ELF-1 (cell line): Measurements from ENCODE around the gene P3H3.
"Not testable (repeated sequence)": the region's sequence is repeated elsewhere in the genome, so short reads cannot be mapped to it uniquely, and the experiment has no call there.

ENCODE experiments used
- DNase-seq: peaks from one replicate; pipeline ENCODE4 v3.0.0-alpha.2; 2016; ENCODE audit warnings: low read depth, low spot score

The P3H3 gene

DNA sequence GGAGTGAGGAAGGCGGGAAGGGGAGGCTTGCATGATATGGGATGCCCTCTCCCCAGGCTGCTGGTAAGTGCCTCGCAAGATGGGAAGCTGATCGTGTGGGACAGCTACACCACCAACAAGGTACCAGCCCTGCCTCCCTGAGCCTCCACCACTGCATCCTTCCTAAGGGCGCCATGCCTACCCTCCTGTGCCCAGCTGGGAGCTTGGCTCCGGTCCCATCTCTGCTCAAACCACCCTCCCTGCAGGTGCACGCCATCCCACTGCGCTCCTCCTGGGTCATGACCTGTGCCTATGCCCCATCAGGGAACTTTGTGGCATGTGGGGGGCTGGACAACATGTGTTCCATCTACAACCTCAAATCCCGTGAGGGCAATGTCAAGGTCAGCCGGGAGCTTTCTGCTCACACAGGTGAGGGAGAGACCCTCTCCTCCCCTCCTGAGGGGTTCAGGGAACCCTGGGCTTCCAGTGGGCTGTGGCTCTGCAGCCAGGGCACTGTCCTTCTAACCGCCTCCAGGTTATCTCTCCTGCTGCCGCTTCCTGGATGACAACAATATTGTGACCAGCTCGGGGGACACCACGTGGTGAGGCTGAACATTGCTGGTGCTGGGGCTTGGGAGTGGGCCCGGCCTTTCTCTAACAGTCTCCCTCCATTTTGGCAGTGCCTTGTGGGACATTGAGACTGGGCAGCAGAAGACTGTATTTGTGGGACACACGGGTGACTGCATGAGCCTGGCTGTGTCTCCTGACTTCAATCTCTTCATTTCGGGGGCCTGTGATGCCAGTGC is 15.1 kb downstream of the P3H3 start:
- DNase-seq, result peak; percentile 74

GRCh38 chr12:6845395-6845794 is 17.2 kb downstream of the P3H3 start:
- DNase-seq, result no peak

DNA sequence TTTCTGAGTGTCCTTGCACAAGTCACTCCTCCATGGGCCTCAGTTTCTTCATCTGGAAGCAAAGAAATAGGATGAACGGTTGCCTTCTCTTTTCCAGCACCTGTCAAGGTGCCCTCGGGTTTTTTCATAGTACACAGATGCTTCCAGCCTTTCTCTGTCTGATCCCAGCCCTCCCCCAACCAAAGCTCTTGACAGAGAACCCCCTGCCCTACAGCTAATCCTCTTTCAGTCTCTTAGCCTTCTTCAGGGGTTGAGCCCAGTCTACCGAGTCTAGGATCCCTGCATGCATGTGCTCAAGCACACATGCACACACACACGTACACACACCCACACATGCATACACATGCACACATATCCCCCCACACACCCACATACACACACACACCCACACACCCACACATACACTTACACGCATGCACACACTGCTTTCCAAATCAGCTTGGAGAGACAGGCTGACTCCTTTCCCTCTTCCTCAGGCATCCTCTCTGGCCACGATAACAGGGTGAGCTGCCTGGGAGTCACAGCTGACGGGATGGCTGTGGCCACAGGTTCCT is 18.2 kb downstream of the P3H3 start:
- no peak for DNase-seq

GRCh38 chr12:6847676-6848075 is 19.5 kb downstream of the P3H3 start:
- no peak for DNase-seq

- no peak for DNase-seq
These were observed 21.2 kb downstream of the P3H3 start for GRCh38 chr12:6849427-6849826.

DNA sequence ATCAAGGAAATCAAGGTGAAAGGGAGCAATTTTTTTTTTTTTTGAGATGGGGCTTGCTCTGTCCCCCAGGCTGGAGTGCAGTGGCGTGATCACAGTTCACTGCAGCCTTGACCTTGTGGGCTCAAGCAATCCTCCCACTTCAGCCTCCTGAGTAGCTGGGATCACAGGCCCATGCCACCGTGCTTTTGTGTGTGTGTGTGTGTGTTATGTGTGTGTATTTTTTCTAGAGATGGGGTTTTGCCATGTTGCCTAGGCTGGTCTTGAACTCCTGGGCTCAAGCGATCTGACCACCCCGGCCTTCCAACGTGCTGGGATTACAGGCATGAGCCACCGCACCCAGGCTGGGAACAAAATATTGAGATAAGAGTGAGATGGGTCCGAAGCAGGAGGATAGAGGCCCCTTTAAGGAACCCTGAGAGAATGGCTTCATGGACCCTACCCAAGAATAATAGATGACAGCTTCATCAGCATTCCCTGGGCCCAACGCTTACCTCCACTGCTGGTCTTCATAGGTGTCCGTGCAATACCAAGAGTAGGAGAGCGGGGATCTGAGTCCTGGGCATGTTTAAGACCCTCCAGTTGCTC is 21.9 kb downstream of the P3H3 start:
- no peak for DNase-seq

DNA sequence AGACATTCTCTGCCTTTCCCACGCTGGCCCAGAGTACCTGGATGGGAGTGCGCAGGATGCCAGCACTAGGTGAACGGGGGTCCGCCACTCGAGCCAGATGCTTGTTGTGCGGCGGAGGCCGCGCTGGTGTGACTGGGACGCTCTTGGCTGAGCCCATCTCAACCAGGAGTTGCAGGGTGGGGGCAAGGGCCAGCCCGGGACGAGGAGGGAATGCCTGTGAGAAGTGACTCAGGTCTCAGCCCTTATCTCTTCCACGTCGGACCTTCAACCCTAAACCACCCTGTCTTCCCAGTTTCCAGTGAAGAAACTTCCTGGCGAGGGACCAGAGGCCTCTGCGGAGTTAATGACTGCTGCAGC is 22.6 kb downstream of the P3H3 start:
- no peak for DNase-seq

DNA sequence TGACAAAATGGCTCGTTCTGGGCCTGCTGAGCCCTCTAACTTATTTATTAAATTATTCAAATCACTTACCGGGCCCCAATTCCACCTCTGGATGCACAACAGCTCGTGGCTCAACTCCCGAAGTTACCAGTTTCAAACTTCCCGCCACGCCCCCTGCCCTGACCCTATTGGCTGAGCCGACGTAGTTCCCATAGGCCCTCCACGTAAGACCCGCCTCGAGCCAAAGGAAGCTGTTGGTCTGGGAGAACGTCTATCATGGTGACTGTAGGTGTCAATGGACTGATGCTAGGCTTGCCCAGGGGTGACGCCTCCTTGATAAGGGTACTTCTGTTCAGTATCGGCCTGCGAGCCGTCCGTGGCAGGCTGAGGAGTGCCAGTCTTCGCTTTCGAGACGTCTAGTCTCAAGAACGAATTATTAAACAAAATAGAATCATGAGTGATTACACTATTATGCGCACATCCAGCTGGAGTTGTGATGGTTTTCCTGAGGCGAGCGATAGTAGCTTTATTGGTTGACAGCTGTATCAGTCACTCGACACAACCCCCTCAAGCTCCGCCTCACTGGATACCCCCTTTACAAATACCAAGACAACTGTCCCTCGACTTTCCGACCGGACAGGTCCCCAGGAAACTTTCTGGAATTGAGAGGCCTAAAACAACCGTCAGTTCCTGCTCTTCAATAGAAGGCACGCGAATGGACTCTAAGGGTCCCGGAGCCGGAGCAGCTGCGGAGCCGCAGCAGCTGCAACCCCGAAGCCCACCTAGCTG is 23.1 kb downstream of the P3H3 start, which contains the start of gene CDCA3:
Gene CDCA3 (minus strand): TSS at position 134 of the 768 bp plus-strand sequence. CDS start 334 bp downstream, outside the sequence.
- peak; percentile 99 for DNase-seq

DNA sequence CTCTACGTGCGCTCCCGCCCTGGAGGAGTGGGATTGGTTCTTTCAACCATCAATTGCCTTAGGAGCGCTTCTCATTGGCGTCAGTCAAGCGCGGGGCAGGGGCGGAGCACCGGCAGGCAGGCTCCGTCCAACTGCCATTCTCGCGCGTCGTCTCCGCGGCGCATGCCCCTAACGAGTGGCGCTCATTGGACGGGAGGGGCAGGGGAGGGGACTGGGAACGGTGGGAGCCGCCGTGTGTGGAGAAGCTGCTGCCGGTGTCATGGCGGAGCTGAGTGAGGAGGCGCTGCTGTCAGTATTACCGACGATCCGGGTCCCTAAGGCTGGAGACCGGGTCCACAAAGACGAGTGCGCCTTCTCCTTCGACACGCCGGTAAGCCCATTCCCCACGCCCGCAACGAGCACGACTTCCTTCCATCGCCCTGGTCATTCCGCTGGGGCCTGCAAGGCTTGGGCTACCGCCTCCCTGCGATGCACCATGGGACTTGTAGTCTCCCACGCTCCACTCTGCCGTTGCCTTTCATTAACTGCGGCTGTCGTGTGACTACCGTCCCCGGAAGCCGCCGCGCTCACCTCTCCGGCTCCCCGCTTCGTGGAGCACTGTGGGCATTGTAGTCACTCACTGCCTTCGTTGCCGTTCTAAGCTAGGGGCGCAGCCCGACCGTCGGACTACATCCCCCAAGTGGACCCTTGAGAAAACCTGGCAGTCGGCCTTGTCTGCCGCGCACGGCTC is 23.9 kb downstream of the P3H3 start, which contains the start of gene USP5:
Gene USP5 (plus strand): TSS at position 230 of the 730 bp plus-strand sequence. CDS start 30 bp downstream, at position 260.
- DNase-seq, result peak; percentile 99

DNA sequence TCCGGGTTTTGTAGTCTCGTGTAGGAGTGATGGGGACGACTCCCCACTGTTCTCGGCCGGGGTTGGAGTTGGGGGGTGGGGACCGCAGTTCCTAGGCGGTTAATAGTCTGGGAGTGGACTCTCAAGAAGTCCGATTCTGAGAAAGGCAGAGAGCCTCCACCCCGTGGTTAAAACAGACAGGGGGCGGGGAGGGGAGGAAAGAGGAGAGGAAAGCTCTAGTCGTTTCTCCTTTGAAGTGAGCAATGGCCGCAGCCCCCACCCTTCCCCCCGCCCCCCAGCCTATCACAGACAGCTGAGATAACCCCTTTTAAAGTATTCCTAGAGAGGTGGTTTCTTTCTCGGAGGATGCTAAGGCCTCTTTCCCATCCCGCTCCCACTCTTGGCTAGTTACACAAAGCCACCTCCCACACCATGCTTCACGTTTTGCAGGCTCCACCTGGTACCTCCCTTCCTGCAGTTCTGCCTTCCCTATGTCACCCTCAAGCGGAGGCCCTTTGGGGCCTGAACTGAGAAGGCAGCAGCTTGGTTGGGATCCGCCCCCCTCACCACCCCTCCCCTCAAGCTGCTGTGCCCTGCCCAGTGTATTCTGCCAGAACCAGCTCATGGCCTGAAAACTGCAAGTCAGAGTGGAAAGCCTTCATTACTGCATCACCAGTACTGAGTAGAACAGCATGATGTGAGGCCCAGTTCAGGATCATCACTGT is 24.6 kb downstream of the P3H3 start:
- DNase-seq, result peak; percentile 55

GRCh38 chr12:6853626-6854025 is 25.4 kb downstream of the P3H3 start:
- DNase-seq, result no peak

DNA sequence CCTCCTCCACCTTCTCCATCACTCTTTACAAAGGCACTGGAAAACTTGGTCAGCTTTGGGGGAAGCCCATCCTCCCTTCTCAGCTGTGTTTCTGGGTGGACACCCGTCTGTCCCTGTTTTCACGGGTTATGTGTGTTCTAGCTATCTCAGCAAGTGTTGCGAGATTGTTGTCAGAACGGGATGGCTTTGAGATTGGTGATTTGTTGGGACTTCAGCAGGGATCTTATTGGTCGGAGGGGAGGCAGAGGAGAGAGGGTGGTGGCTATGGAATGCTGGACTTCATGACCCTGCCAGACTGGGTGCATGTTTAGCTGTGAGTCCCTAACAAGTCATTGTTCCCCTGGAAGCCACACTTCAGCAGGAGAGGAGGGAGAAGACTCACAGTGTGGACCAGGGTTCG is 25.8 kb downstream of the P3H3 start:
- DNase-seq, result no peak

DNA sequence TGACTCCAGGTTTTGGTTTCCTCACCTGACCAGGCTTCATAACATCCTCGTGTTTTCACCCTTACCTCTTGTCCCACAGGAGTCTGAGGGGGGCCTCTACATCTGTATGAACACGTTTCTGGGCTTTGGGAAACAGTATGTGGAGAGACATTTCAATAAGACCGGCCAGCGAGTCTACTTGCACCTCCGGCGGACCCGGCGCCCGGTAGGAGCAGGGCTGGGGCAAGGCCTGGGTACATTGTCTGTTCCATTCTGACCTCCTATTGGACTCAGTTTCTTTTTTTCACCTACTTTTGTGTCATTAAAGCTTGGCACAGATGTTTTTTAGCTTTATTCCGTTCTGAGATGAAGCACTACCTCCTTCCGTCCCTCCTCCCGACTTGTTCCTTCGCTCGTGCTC is 27.1 kb downstream of the P3H3 start:
- DNase-seq, result no peak

- DNase-seq, result no peak
These were observed 30.6 kb downstream of the P3H3 start for GRCh38 chr12:6858799-6859198.

GRCh38 chr12:6860116-6860515 is 31.9 kb downstream of the P3H3 start:
- no peak for DNase-seq

- DNase-seq, result no peak
These were observed 32.7 kb downstream of the P3H3 start for GRCh38 chr12:6860942-6861341.

DNA sequence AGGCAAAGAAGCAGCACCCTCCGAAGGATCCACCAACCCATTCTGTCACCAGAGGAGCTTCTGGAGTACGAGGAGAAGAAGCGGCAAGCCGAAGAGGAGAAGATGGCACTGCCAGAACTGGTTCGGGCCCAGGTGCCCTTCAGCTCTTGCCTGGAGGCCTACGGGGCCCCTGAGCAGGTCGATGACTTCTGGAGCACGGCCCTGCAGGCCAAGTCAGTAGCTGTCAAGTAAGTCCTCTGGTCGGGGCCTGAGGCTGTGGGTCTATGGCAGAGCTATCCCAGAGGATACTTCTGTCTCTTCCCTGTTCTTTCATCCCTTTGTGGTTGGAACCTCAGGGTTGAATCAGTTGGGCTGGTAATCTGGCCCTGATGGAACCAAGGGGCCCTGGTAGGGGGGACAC is 33.2 kb downstream of the P3H3 start:
- no peak for DNase-seq

DNA sequence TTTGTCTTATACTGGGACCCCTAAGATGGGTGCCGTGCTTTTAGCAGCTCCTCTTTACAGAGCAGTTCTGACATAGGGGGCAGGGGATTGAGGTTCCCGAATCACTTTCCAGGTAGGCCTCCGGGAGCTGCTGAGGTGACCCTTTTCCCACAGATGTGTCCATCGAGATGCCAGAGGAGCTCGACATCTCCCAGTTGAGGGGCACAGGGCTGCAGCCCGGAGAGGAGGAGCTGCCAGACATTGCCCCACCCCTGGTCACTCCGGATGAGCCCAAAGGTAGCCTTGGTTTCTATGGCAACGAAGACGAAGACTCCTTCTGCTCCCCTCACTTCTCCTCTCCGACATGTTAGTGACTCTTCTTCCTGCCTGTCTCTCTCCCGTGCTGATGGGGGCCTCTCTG is 34.8 kb downstream of the P3H3 start:
- DNase-seq, result no peak

DNA sequence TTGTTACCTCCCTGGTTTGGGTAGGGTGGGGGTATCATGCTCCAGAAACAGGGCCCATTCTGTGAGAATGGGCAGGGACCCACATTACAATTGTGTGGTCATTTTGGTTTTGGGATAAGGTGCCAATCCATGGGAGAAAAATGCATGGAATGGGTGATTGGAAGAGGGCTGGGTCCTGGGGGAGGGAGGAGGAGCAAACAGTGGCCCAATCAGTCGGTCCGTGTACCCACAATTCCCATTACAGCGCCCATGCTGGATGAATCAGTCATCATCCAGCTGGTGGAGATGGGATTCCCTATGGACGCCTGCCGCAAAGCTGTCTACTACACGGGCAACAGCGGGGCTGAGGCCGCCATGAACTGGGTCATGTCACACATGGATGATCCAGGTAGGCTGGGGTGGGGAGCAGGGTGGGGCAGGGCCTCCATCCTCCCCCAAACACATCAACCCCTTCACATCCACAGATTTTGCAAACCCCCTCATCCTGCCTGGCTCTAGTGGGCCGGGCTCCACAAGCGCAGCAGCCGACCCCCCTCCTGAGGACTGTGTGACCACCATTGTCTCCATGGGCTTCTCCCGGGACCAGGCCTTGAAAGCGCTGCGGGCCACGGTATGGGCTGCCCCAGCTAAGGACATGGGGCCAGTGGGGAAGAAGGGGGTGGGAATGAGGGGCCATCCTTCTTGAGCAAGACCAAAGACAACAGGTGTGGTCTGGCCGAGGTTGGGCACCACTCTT is 35.5 kb downstream of the P3H3 start:
- no peak for DNase-seq

DNA sequence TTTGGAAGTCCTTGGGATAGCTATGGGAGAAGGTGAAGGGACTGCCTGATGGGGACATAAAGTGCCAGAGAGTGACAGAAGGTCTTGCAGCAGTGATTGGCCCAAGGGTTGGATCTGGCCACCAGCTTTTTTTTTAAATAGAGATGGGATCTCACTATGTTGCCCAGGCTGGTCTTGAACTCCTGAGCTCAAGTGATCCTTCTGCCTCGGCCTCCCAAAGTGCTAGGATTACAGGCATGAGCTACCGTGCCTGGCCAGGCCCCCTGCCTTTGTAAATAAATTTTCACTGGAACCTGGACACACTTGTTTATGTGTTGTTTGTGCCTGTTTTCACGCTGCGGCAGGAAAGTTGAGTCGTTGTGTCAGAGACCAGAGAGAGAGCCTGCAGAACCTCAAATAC is 37.1 kb downstream of the P3H3 start:
- not testable (repeated sequence) for DNase-seq
